Measurements from ENCODE around the gene IGSF9. TPM values are rescaled to one million over a fixed set of nuclear protein-coding genes. Genes with fewer than 3 reads are reported as not detected.

The IGSF9 gene
- polyA plus RNA-seq, 1 experiment = not detected

DNA sequence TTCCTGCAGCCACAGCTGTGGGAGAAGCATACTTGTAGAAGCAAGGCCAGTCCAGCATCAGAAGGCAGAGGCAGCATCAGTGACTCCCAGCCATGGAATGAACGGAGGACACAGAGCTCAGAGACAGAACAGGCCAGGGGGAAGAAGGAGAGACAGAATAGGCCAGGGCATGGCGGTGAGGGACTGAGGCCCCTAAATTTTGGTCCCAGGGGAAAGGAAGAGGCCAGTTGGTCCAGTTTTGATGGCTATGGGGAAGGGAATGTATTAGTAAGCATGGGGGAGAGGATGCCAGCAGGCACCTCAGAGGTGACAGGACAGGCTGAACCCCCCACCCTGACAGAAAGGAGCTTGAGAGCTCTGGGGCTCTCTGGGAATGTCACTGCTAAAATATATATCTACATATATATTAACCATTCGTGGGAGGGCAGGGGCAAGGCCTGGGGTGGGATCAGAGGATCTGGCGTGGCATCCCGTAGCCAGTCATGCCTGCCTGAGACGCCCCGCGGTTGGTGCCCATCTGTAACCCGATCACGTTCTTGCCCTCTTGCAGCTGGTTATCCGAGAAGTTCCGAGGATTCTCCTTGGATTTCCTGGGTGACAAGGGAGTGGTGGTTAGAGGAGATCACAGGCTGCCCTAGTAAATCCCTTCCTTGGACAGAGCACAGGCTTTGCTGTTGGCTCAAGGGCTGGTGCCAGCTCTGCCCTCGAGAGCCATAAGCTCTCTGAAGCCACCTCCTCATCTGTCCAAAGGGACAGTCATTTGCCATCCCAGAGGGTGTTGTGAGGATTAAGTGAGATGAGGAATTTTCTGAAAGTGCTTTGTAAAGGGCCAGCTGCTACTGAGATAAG lies 26.8 kb downstream of the IGSF9 start:
- no peaks in the 10 kb centered on the region for H3K27me3 ChIP-seq (ENCODE audit: control insufficient read depth, insufficient read depth, low read length)
- H3K36me3 ChIP-seq (ENCODE audit: control insufficient read depth, insufficient read depth, low read length) = peaks cover 21% of the 10 kb centered on the region
- ChIA-PET POLR2A (no interaction called here), CTCF (interaction anchor here (0.6 to 4.3 kb wide), 2 partner anchors 20 to 88 kb away, joined by 3 to 22 read pairs; no protein-coding TSS in a partner anchor)
- H3K4me3 ChIP-seq (ENCODE audit: low read depth, low read length) = no peak overlapping the region
- TF ChIP-seq, protein P1, sequence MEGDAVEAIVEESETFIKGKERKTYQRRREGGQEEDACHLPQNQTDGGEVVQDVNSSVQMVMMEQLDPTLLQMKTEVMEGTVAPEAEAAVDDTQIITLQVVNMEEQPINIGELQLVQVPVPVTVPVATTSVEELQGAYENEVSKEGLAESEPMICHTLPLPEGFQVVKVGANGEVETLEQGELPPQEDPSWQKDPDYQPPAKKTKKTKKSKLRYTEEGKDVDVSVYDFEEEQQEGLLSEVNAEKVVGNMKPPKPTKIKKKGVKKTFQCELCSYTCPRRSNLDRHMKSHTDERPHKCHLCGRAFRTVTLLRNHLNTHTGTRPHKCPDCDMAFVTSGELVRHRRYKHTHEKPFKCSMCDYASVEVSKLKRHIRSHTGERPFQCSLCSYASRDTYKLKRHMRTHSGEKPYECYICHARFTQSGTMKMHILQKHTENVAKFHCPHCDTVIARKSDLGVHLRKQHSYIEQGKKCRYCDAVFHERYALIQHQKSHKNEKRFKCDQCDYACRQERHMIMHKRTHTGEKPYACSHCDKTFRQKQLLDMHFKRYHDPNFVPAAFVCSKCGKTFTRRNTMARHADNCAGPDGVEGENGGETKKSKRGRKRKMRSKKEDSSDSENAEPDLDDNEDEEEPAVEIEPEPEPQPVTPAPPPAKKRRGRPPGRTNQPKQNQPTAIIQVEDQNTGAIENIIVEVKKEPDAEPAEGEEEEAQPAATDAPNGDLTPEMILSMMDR (IDR thresholded peaks at IDR 0.05; ENCODE audit: insufficient read depth, low read depth, low read length) = no peak
- DNase-seq (ENCODE audit: low read depth) = no peak

DNA sequence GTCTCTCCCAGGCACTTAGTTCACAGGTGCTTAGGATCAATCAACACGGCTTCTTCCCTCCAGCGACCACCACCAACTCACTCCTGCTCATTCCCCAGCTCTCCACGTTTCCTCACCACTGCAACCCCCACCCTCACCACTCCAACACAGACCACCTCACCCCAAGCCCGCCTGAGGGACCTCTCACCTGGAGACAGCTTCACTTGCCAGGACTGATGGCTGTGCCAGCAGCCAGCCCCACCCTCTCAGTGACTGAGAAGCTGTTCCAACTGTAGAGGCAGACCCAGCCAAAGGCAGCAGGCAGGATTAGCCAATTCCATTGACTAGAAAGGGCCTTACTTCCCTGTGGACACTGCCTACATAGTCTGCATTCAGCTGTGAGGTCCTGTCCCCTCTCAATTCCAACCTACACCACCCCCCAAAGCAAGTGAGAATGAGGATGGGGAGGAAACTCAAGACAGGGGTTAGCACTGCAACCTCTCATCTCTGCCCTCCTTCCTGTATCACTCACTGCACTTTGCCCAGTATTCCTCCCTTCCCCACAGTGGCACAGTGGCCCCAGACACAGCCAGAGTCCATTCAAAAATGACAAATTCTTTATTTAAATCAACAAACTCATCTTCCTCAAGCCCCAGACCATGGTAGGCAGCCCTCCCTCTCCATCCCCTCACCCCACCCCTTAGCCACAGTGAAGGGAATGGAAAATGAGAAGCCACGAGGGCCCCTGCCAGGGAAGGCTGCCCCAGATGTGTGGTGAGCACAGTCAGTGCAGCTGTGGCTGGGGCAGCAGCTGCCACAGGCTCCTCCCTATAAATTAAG lies 27.7 kb downstream of the IGSF9 start:
- H3K36me3 ChIP-seq (ENCODE audit: control insufficient read depth, insufficient read depth, low read length) = peaks cover 21% of the 10 kb centered on the region
- H3K4me3 ChIP-seq (ENCODE audit: low read depth, low read length) = no peak overlapping the region
- no peak for DNase-seq (ENCODE audit: low read depth)
- TF ChIP-seq, protein P1 (IDR thresholded peaks at IDR 0.05; ENCODE audit: insufficient read depth, low read depth, low read length) = no peak
- CTCF ChIA-PET = interaction anchor here (4.3 kb wide), 1 partner anchor 89 kb away, joined by 22 read pairs; no protein-coding TSS in a partner anchor
- H3K27me3 ChIP-seq (ENCODE audit: control insufficient read depth, insufficient read depth, low read length) = no peaks in the 10 kb centered on the region
- POLR2A ChIA-PET = no interaction called here

DNA sequence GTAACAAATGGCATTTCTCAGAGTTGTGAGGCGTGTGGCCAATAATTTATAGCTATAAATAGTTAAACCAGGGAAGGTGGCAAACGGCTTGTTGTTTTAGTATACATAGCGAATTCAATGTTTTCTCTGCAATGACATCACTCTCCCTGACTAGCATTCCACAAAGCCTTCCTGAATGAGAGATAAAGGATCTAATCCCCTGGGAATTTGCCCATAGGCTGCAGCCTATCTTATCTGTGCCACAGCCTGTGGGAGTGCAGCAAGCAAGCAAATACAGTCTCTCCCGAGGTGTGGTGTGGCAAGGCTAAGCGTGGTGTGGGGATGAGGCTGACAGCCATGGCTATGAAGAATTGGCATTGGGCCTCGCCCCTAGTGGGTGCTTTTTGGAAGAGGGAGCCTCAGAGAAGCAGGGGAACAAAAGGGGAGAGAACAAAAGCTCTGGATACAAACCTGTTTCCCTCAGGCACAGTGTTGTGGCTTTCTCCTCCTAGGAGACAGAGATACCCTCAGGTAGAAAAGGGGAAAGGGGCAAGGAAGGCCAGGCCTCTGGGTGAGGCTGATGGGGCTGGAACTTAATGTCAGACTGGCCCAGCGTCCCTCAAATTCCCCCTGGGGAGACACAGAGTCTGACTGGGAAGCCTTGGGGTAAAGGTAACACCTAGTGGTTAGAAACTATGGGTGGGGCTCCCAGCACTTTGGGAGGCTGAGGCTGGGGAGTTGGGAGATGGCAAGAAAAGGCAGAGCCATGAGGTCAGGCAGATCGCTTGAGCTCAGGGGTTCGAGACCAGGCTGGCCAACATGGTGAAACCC lies 29.0 kb downstream of the IGSF9 start:
- Histone ChIP-seq H3K4me3 (ENCODE audit: low read depth, low read length) (no peak overlapping the region), H3K27me3 (ENCODE audit: control insufficient read depth, insufficient read depth, low read length) (no peaks in the 10 kb centered on the region), H3K36me3 (ENCODE audit: control insufficient read depth, insufficient read depth, low read length) (peaks cover 21% of the 10 kb centered on the region)
- TF ChIP-seq, protein P1 (IDR thresholded peaks at IDR 0.05; ENCODE audit: insufficient read depth, low read depth, low read length) = no peak
- ChIA-PET POLR2A (no interaction called here), CTCF (interaction anchor here (1.0 to 4.3 kb wide), 7 partner anchors 10 to 118 kb away, joined by 3 to 22 read pairs (median 3); no protein-coding TSS in a partner anchor)
- DNase-seq (ENCODE audit: low read depth) = no peak

DNA sequence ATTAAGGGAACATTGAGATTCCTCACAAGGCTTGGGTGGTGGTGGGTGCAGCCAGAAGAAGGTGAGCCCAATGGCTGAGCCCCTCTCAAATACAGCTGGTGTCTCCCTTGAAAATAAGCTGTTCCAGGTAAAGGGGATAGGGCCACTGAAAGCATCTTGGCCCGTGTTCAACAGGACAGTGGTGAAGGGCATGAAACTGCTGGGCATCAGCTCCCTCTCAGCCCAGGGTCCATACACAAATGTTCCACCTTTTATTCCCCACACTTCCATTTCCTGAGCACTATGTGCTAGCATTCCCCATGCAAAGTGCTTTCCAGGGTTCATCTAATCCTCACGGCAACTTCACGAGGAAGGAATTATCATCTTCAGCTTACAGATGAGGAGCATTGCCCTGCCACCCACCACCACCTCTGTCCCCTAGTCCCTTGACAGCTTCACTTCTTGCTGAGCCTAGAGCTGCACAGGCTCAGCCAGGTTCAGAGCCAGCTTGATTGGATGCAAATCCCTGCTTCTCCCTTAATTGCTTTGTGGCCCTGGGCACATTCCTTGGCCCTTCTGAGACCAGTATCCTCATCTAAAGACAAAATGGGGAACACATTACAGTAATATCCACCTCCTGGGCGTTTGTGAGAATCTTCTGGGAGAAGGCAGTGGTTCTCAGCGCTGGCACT lies 29.7 kb downstream of the IGSF9 start:
- Histone ChIP-seq H3K27me3 (ENCODE audit: control insufficient read depth, insufficient read depth, low read length) (no peaks in the 10 kb centered on the region), H3K36me3 (ENCODE audit: control insufficient read depth, insufficient read depth, low read length) (peaks cover 21% of the 10 kb centered on the region), H3K4me3 (ENCODE audit: low read depth, low read length) (no peak overlapping the region)
- ChIA-PET POLR2A (no interaction called here), CTCF (interaction anchor here (1.0 to 4.3 kb wide), 8 partner anchors 11 to 117 kb away, joined by 3 to 22 read pairs (median 3); no protein-coding TSS in a partner anchor)
- TF ChIP-seq, protein P1 (IDR thresholded peaks at IDR 0.05; ENCODE audit: insufficient read depth, low read depth, low read length) = no peak
- no peak for DNase-seq (ENCODE audit: low read depth)

Data from BJ (cell line).